Measurements from ENCODE around the gene LRFN2. TPM values are rescaled to one million over a fixed set of nuclear protein-coding genes. Genes with fewer than 3 reads are reported as not detected.

LRFN2 gene
- total RNA-seq, 1 donor from 2014 or later, result not detected

- Mint-ChIP-seq H3K4me1 (peaks cover 11% of the 10 kb centered on the region), H3K36me3 (ENCODE audit: low read depth) (no peaks in the 10 kb centered on the region), H3K4me3 (no peak overlapping the region), H3K27ac (ENCODE audit: unreplicated experiment) (no peak overlapping the region), H3K27me3 (ENCODE audit: low read depth) (no peaks in the 10 kb centered on the region), H3K9me3 (no peaks in the 10 kb centered on the region)
- no peak for DNase-seq (ENCODE audit: low read depth, low spot score)
- TF ChIP-seq CTCF (conservative IDR thresholded peaks at IDR 0.05), result no peak
Measured at GRCh38 chr6:40511884-40512283, 75.3 kb downstream of the LRFN2 start.

- Mint-ChIP-seq H3K27me3 (ENCODE audit: low read depth) (no peaks in the 10 kb centered on the region), H3K36me3 (ENCODE audit: low read depth) (no peaks in the 10 kb centered on the region)
- no peak for TF ChIP-seq CTCF (conservative IDR thresholded peaks at IDR 0.05)
Measured at GRCh38 chr6:40510442-40510841, 76.7 kb downstream of the LRFN2 start.

GRCh38 chr6:40509716-40510260, 77.4 kb downstream of the LRFN2 start:
- no peaks in the 10 kb centered on the region for H3K36me3 Mint-ChIP-seq (ENCODE audit: low read depth)
- TF ChIP-seq CTCF (conservative IDR thresholded peaks at IDR 0.05), result no peak
- H3K9me3 Mint-ChIP-seq, result no peaks in the 10 kb centered on the region
- H3K4me3 Mint-ChIP-seq, result no peak overlapping the region
- no peaks in the 10 kb centered on the region for H3K27me3 Mint-ChIP-seq (ENCODE audit: low read depth)
- no peak for DNase-seq (ENCODE audit: low read depth, low spot score)
- peaks cover 11% of the 10 kb centered on the region for H3K4me1 Mint-ChIP-seq
- no peak overlapping the region for H3K27ac Mint-ChIP-seq (ENCODE audit: unreplicated experiment)

More at GRCh38 chr6:40510442-40510841, 76.7 kb downstream of the LRFN2 start:
- DNase-seq (ENCODE audit: low read depth, low spot score), result no peak
- Mint-ChIP-seq H3K9me3 (no peaks in the 10 kb centered on the region), H3K27ac (ENCODE audit: unreplicated experiment) (no peak overlapping the region), H3K4me1 (peaks cover 11% of the 10 kb centered on the region), H3K4me3 (no peak overlapping the region)

GRCh38 chr6:40509086-40509485, 78.1 kb downstream of the LRFN2 start:
- Mint-ChIP-seq H3K27ac (ENCODE audit: unreplicated experiment) (no peak overlapping the region), H3K4me3 (no peak overlapping the region), H3K27me3 (ENCODE audit: low read depth) (no peaks in the 10 kb centered on the region)

GRCh38 chr6:40506954-40507353, 80.2 kb downstream of the LRFN2 start:
- Mint-ChIP-seq H3K9me3 (no peaks in the 10 kb centered on the region), H3K27ac (ENCODE audit: unreplicated experiment) (no peak overlapping the region), H3K27me3 (ENCODE audit: low read depth) (no peaks in the 10 kb centered on the region), H3K4me3 (no peak overlapping the region), H3K36me3 (ENCODE audit: low read depth) (no peaks in the 10 kb centered on the region), H3K4me1 (peaks cover 11% of the 10 kb centered on the region)
- DNase-seq (ENCODE audit: low read depth, low spot score), result no peak
- no peak for TF ChIP-seq CTCF (conservative IDR thresholded peaks at IDR 0.05)

More at GRCh38 chr6:40509086-40509485, 78.1 kb downstream of the LRFN2 start:
- no peaks in the 10 kb centered on the region for H3K36me3 Mint-ChIP-seq (ENCODE audit: low read depth)
- H3K4me1 Mint-ChIP-seq, result peaks cover 11% of the 10 kb centered on the region
- no peak for TF ChIP-seq CTCF (conservative IDR thresholded peaks at IDR 0.05)
- H3K9me3 Mint-ChIP-seq, result no peaks in the 10 kb centered on the region
- no peak for DNase-seq (ENCODE audit: low read depth, low spot score)

Measured in neural crest cell (in vitro differentiated cells).